ENCODE results near the gene ITGB4. TPM values are rescaled to one million over a fixed set of nuclear protein-coding genes. Genes with fewer than 3 reads are reported as not detected.

Gene ITGB4
- total RNA-seq, 1 experiment from 2014 or later, result 568 TPM

DNA sequence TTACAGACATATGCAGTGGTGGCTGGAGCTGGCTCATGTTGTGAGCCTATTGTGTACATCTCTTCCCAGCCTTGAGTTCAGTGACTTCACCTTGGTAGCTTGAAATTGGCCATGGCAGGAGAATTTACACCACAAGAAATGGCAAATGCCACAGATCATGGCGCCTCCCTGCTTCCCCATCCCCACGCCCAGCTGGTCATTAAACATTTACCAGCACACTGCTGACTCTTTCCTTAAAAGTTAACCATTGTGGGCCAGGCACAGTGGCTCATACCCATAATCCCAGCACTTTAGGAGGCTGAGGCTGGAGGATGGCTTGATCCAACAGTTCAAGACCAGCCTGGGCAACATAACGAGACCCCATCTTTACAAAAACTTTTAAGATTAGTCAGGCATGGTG, 22.6 kb upstream of the ITGB4 start:
- H3K27ac ChIP-seq (ENCODE audit: low read depth, low read length), result peak overlapping the region; percentile 94
- no peak for ATAC-seq
- ChIA-PET RAD21 (ENCODE audit: low non-redundant PET in 1 of 2, low total read pairs in 2 of 2, uncharacterized antibody in 2 of 2, unreplicated experiment in 2 of 2) (no interaction called here), POLR2A (interaction anchor here (0.7 to 1.5 kb wide), 2 partner anchors 9 to 31 kb away, joined by 3 to 6 read pairs; partner anchors contain the start of genes RECQL5 and SAP30BP), CTCF (interaction anchor here (0.7 to 1.2 kb wide), 3 partner anchors 51 to 97 kb away, joined by 3 read pairs; partner anchors contain the start of gene SMIM5)
- no peaks in the 10 kb centered on the region for H3K27me3 ChIP-seq (ENCODE audit: insufficient read depth, low read length)
- 0 out of 2 replicates have a peak overlapping the region, but pooled peaks have one; percentile 62 for H3K9ac ChIP-seq (ENCODE audit: low read length)
- no TSS peak for BruUV-seq (replicated peaks)
- no peaks in the 10 kb centered on the region for H3K9me3 ChIP-seq (ENCODE audit: control insufficient read depth in 1 of 2, insufficient read depth in 1 of 2, low read depth in 1 of 2, low read length in 2 of 2)
- DNase-seq (ENCODE audit: low read depth, low spot score), result no peak
- peaks cover 83 to 100% of the 10 kb centered on the region in 2 experiments for H3K4me1 ChIP-seq (ENCODE audit: control insufficient read depth in 1 of 2, insufficient read depth in 2 of 2, low read length in 2 of 2)
- intact Hi-C loops (cut with micrococcal nuclease), result no loop called here
- H3K9me2 ChIP-seq (ENCODE audit: insufficient read depth), result no peaks in the 10 kb centered on the region
- no peak for TF ChIP-seq YY1 (IDR thresholded peaks at IDR 0.05; ENCODE audit: extremely low read depth, insufficient replicate concordance, low read depth, low read length)
- TF ChIP-seq ELF1 (IDR thresholded peaks at IDR 0.05; ENCODE audit: borderline replicate concordance, low read depth), result no peak
- no peak for TF ChIP-seq POLR2AphosphoS5 (IDR thresholded peaks at IDR 0.05; ENCODE audit: low read depth, low read length)
- TF ChIP-seq, protein P1, sequence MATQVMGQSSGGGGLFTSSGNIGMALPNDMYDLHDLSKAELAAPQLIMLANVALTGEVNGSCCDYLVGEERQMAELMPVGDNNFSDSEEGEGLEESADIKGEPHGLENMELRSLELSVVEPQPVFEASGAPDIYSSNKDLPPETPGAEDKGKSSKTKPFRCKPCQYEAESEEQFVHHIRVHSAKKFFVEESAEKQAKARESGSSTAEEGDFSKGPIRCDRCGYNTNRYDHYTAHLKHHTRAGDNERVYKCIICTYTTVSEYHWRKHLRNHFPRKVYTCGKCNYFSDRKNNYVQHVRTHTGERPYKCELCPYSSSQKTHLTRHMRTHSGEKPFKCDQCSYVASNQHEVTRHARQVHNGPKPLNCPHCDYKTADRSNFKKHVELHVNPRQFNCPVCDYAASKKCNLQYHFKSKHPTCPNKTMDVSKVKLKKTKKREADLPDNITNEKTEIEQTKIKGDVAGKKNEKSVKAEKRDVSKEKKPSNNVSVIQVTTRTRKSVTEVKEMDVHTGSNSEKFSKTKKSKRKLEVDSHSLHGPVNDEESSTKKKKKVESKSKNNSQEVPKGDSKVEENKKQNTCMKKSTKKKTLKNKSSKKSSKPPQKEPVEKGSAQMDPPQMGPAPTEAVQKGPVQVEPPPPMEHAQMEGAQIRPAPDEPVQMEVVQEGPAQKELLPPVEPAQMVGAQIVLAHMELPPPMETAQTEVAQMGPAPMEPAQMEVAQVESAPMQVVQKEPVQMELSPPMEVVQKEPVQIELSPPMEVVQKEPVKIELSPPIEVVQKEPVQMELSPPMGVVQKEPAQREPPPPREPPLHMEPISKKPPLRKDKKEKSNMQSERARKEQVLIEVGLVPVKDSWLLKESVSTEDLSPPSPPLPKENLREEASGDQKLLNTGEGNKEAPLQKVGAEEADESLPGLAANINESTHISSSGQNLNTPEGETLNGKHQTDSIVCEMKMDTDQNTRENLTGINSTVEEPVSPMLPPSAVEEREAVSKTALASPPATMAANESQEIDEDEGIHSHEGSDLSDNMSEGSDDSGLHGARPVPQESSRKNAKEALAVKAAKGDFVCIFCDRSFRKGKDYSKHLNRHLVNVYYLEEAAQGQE (IDR thresholded peaks at IDR 0.05; ENCODE audit: low read depth), result no peak
- no peak for TF ChIP-seq MAX (IDR thresholded peaks at IDR 0.05)
- TF ChIP-seq EZH2phosphoT487 (IDR thresholded peaks at IDR 0.05; ENCODE audit: borderline replicate concordance), result no peak
- TF ChIP-seq EGR1 (IDR thresholded peaks at IDR 0.05; ENCODE audit: low read depth), result no peak
- no peak for TF ChIP-seq CBX3 (IDR thresholded peaks at IDR 0.05; ENCODE audit: low read depth)
- no peak for TF ChIP-seq SIN3A (IDR thresholded peaks at IDR 0.05; ENCODE audit: low read depth)
- peak overlapping the region; percentile 74 for H3K4me2 ChIP-seq (ENCODE audit: low read length)
- peaks cover 59% of the 10 kb centered on the region for H3K79me2 ChIP-seq (ENCODE audit: insufficient read depth, low read length)
- H3K4me3 ChIP-seq (replicated peaks in 1 of 2; ENCODE audit: low read depth in 1 of 2, low read length in 2 of 2), result no peak overlapping the region
- H3K36me3 ChIP-seq (ENCODE audit: control insufficient read depth in 1 of 2, insufficient read depth in 2 of 2, low read length in 2 of 2), result peaks cover 20 to 34% of the 10 kb centered on the region in 2 experiments; a peak in 3 of 4 replicates
- H4K20me1 ChIP-seq (ENCODE audit: insufficient read depth), result no peaks in the 10 kb centered on the region
- H2AFZ ChIP-seq (ENCODE audit: low read depth, low read length, poor library complexity, severe bottlenecking), result no peak overlapping the region
